Cardiac muscle cell (in vitro differentiated cells and primary cell): ENCODE measurements around the gene WDSUB1. TPM values are rescaled to one million over a fixed set of nuclear protein-coding genes. Genes with fewer than 3 reads are reported as not detected.

ENCODE experiments used
- DNase-seq, 2 donors: peaks; one replicate each; pipeline versions ENCODE4 v3.0.0 to v3.0.0-alpha.2; 2010 to 2017; ENCODE audit warnings: low read depth in 1 of 2, low spot score in 1 of 2
- H3K27ac ChIP-seq: fragments of 200-600 bp; sonication (generic); 2 replicates; pipeline ENCODE4 v1.5.1; 2016
- H3K27me3 ChIP-seq: fragments of 200-600 bp; sonication (generic); 2 replicates; pipeline ENCODE4 v1.6.0; 2016; ENCODE audit warnings: control low read depth
- H3K36me3 ChIP-seq: fragments of 200-600 bp; sonication (generic); 2 replicates; pipeline ENCODE4 v1.5.1; 2016; ENCODE audit warnings: control low read depth
- H3K4me1 ChIP-seq: fragments of 200-600 bp; sonication (generic); 2 replicates; pipeline ENCODE4 v1.8.1; 2017; ENCODE audit warnings: low read depth, mild to moderate bottlenecking, mixed run types
- H3K4me3 ChIP-seq: fragments of 200-600 bp; sonication (generic); 2 replicates; pipeline ENCODE4 v1.5.1; 2016; ENCODE audit warnings: mild to moderate bottlenecking
- H3K9me3 ChIP-seq: fragments of 200-600 bp; sonication (generic); 2 replicates; pipeline ENCODE4 v1.5.1; 2017; ENCODE audit warnings: low read depth, mild to moderate bottlenecking, control low read depth
- polyA plus RNA-seq: library from polyadenylated mRNA; unstranded; fragments of >200 nt; fragmentation: Nextera tagmentation; extraction: Ambion mirVana; gene quantifications from 2 replicates; pipeline ENCODE4 v1.2.1, GENCODE V29; 2016
- total RNA-seq: library from RNA; depleted of rRNA; stranded (reverse); fragments of >200 nt; gene quantifications from 2 replicates; pipeline ENCODE4 v1.2.3, GENCODE V29; 2016
- TF ChIP-seq, protein P1 (sequence below): IDR thresholded peaks from 2 replicates; pipeline ENCODE4 v1.5.1; 2012; ENCODE audit warnings: low read depth, mild to moderate bottlenecking, low read length

WDSUB1 gene
- total and polyA plus RNA-seq, 2 experiments from 2014 or later, result 13.4 to 13.6 TPM

DNA sequence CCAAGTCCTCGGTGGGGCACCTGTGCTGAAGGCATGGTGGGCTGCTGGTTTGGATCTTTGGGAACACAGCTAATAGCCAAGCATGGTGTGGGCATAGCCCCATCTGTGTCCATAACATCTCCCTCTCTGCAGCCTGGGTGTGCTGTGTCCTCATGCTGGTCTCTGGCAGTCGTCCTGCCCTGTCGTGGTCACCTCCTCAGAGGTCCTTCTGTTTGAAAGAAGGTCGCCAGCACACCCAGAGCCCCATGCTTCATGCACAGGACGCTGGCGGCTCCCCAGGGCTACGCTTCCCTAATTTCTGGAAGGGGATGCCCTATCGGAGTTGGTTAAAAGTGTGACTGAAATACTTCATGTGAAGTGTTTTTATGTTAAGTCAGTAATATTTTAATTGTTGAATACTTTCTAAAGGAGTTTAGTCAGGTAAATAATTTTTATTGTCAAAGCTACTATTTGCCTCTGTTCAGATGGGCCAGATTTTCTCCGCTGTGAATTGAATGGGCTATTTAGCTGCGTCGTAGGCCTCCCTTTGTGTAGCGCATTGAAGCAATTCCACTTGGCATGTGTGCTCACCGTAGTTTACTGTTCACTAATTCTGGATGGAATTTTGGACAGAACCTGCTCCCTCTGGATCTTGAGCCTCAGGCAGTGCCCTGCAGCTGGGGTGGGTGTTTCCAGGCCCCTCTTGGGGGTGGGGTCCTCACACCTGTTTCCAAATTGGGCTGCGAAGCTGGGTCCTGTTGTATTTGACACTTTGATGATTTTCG, 81.9 kb downstream of the WDSUB1 start:
- no peak overlapping the region for H3K4me3 ChIP-seq
- no peak for DNase-seq
- H3K27ac ChIP-seq, result no peak overlapping the region
- no peaks in the 10 kb centered on the region for H3K27me3 ChIP-seq
- H3K36me3 ChIP-seq, result no peaks in the 10 kb centered on the region
- peaks cover 21% of the 10 kb centered on the region for H3K4me1 ChIP-seq
- no peaks in the 10 kb centered on the region for H3K9me3 ChIP-seq
- TF ChIP-seq, protein P1, sequence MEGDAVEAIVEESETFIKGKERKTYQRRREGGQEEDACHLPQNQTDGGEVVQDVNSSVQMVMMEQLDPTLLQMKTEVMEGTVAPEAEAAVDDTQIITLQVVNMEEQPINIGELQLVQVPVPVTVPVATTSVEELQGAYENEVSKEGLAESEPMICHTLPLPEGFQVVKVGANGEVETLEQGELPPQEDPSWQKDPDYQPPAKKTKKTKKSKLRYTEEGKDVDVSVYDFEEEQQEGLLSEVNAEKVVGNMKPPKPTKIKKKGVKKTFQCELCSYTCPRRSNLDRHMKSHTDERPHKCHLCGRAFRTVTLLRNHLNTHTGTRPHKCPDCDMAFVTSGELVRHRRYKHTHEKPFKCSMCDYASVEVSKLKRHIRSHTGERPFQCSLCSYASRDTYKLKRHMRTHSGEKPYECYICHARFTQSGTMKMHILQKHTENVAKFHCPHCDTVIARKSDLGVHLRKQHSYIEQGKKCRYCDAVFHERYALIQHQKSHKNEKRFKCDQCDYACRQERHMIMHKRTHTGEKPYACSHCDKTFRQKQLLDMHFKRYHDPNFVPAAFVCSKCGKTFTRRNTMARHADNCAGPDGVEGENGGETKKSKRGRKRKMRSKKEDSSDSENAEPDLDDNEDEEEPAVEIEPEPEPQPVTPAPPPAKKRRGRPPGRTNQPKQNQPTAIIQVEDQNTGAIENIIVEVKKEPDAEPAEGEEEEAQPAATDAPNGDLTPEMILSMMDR, result no peak

DNA sequence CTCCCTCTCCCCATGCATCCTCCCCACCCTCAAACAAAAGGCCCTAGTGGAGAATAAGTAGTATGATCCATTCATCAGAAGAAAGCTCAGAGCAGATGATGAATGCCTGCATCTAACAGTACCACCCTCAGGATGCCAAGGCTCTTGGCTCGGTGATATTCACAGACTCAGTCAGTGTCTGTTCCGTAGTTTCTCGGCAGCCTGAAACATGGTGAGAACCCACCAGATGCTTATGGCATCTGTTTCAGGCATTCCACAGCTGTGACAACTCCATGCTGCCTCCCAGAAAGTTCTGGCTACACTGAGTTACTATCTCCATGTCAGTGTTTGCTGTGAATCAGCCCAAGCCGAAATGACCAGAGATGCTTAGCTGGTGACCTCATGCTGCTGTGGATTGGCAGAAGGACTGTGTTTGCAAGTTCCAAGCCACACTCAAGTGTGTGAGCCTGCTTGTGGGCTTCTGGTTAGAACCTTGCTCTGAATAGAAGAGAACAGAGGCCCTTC, 83.9 kb downstream of the WDSUB1 start:
- DNase-seq, result peak in 1 of 2 donors; percentile 97
- H3K36me3 ChIP-seq, result peaks cover 5% of the 10 kb centered on the region
- H3K9me3 ChIP-seq, result no peaks in the 10 kb centered on the region
- TF ChIP-seq, protein P1, result peak; percentile 16
- H3K4me1 ChIP-seq, result peaks cover 25% of the 10 kb centered on the region
- no peak overlapping the region for H3K4me3 ChIP-seq
- no peaks in the 10 kb centered on the region for H3K27me3 ChIP-seq
- H3K27ac ChIP-seq, result no peak overlapping the region

DNA sequence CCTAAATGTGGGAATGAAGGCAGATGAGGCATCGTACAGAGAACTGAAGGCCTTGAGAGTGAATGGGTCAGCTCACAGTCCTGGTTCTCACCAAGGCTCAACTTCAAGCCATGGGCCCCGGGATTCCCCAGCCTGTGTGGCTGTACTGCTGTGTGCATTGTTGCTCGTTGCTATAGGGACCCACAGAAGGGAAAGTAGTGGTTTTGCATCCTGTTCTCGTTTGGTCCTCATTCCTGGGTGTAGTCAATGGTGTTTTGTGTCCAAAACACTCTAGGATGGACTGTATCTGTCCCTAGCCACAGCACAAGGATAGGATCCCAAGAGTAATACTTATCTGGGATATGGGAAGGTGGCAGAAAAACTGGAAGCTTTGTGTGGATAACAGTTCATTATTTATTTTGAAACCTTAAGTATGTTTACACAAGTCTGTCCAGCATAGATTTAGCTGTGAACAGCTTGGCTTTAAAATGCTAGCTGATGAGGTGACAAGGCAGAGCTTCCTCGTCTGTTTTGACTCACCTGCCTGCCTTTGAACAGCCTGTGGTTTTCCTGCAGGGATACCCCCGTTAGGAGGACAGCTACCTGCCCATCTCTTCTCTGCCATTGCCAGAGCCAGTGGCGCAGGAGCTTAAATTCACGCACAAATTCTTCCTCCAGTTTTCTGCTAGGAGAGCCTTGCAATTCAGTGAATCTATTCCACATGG, 85.0 kb downstream of the WDSUB1 start:
- Histone ChIP-seq H3K27me3 (no peaks in the 10 kb centered on the region), H3K27ac (no peak overlapping the region), H3K36me3 (peaks cover 16% of the 10 kb centered on the region), H3K4me1 (peaks cover 18% of the 10 kb centered on the region), H3K4me3 (no peak overlapping the region), H3K9me3 (no peaks in the 10 kb centered on the region)
- DNase-seq, result peak in 1 of 2 donors; percentile 40
- TF ChIP-seq, protein P1, result no peak

DNA sequence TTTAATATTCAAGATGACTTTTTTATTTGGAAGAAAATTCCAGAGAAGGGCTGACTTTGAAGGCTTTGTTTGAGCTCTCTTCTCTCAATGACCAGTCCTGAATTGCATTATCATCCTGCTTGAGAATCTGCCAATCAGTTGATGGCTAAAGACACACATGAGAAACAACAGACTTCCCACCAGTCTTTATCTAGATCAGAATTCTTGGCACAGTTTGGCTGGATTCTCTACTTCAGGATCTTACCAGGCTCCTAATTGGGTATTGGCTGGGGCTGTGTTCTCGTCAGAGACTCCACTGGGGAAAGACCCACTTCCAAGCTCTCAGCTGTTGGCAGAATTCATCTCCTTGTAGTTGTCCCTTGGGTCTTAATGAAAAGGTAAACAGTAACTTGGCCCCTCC, 86.0 kb downstream of the WDSUB1 start:
- H3K27me3 ChIP-seq, result no peaks in the 10 kb centered on the region
- TF ChIP-seq, protein P1, result no peak
- DNase-seq, result peak in 1 of 2 donors; percentile 58
- no peaks in the 10 kb centered on the region for H3K9me3 ChIP-seq
- H3K36me3 ChIP-seq, result peaks cover 19% of the 10 kb centered on the region
- peak overlapping the region; percentile 70 for H3K27ac ChIP-seq
- H3K4me1 ChIP-seq, result peaks cover 17% of the 10 kb centered on the region
- H3K4me3 ChIP-seq, result no peak overlapping the region

DNA sequence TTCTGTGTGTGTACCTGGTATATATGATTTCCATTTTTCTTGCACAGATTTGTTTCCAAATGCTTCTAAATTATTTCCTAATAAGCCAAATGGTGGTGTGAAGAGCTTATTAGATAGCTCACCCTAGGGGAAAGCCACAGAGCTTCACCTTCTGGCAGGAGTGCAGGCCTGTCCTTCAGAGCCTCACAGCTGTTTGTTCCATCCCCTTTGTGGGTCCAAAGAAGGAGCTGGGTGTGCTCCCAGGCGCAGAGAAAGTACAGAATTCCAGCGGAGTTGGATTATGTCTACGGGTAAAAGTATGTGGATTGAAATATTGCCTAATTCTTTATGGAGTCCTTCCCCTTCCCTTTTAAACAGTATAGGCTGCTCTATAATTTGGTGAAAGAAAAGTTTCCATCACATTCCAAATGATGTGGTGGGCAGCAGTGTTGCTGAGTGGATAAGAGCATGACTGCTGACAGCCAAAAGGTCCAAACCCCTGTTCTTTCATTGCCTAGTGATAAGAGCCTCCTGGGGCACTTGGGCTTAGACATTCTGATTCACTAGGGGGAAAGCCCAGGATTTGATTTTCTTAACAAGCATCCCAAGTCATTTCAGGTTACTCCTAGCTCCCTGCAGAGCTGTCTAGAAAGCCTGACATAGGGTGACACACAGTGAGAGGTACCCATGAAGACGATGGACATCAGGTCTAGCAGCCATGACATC, 86.6 kb downstream of the WDSUB1 start:
- Histone ChIP-seq H3K27ac (peak overlapping the region; percentile 70), H3K4me3 (no peak overlapping the region), H3K4me1 (peaks cover 17% of the 10 kb centered on the region), H3K9me3 (no peaks in the 10 kb centered on the region), H3K36me3 (peaks cover 19% of the 10 kb centered on the region), H3K27me3 (no peaks in the 10 kb centered on the region)
- peak; percentile 63 to 74 for DNase-seq
- TF ChIP-seq, protein P1, result no peak
